NCI-H2171 (cell line): ENCODE measurements around the gene NAA80.

ENCODE experiments used
- DNase-seq: peaks from one replicate; lab custom pipeline; 2025; lab: John Stamatoyannopoulos, UW

Gene NAA80

DNA sequence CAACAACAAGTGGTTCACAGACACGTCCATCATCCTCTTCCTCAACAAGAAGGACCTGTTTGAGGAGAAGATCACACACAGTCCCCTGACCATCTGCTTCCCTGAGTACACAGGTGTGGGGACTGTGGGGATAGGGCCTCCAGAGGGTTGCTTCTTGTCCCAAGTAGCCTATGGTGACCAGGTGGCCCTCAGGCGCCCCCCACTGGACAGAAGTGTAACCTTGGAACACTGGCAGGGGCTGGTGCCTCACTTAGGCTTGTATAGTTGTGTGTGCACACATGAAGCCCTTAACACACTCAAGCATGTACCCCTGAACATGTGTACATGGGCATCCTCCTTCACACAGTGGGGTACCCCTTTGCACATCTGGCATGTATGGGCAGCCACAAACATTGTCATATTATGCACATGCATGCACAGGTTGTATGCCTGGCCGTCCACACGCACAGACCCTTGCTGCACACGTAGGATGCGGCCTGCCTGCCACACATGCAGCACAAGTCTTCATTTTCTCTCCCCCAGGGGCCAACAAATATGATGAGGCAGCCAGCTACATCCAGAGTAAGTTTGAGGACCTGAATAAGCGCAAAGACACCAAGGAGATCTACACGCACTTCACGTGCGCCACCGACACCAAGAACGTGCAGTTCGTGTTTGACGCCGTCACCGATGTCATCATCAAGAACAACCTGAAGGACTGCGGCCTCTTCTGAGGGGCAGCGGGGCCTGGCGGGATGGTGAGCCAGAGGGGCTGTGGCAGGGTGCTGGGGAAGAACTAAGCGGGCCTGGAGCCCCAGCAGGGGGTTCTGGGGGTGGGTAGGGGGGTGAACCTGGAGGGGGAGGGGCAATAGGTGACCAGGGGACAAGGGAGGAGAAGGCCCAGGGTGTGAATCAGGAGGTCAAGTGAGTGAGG, 42.0 kb downstream of the NAA80 start:
- no peak for DNase-seq

DNA sequence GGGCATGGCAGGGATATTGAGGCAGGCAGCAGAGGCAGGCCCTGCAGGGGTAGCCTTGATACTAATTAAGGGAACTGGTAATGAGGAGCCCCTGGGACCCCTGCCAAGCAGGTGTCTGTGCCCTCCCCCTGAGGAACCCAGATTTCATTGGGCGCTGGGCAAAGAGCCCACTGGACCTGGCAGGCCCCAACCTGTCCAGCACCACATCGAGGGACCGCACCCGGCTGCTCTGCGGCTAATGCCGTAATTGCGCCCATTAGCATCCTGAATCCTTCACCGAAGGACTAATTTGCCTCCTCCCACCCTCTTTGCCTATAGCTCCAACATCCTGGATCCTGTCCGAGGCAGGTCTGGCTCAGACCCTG, 44.0 kb downstream of the NAA80 start:
- DNase-seq, result no peak

DNA sequence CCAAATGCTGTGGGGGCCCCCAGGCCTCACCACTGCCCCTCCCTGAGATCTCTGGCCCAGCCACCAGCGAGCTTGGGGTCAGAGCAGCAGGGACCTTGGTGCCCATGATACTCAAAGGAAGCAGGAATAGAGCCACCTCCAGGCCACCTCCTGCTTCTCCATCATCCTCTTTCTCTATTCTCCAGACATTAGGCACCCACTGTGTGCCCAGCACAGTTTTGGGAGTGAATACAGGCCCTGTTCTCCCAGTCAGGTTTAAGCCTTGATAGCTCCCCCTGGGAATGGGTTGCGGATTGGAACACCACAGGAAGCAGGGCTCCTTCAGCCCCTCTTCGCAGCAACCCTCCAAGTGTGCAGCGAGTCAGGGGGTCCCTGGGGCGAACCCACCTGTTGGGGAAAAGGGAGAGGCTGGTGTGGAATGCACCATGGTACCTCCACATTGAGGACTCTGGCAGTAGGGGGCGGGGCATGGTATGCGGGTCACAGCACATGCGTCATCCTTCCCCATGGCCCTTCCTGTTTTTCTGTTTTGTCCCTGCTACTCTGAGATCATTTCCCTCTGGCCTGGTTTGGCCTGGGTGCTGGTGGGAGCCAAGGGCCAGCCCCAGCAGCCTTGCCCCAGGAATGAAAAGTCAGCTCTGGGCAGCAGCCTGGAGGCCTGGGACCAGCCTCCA, 44.5 kb downstream of the NAA80 start:
- no peak for DNase-seq

DNA sequence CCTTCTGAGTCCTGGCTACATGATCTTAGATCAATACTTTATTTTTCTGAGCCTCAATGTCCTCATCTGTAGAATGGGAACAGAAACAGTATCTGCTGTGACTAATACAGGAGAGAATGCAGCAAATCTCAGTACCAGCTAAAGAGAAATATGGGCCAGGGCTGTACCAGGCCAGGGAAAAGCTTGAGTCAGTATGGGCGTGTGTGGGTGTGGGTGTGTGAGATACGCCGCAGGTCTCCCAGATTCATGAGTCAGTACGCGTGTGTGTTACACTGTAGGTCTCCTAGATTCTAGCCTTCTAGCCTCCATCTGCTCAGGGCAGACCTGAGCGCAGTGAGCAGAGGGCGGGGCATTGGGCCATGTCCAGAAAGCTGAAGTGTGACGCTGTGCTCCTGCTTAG, 48.0 kb downstream of the NAA80 start:
- DNase-seq, result no peak

DNA sequence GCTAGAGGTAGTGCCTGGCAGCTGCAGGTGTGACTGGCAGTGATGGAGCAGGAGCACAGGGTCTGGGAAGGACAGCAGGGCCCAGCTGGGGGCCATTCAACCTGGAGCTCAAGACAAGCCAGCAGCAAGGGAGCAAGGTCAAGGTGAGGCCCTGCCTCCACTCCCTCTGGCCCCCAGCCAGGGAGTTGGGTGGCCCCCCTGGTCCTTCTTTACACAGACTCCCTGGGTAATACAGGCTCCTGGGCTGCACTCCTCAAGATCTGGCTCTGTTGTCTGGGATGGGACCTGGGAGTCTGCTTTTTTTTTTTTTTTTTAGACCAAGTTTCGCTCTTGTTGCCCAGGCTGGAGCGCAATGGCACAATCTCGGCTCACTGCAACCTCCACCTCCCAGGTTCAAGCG, 48.7 kb downstream of the NAA80 start:
- DNase-seq, result no peak

DNA sequence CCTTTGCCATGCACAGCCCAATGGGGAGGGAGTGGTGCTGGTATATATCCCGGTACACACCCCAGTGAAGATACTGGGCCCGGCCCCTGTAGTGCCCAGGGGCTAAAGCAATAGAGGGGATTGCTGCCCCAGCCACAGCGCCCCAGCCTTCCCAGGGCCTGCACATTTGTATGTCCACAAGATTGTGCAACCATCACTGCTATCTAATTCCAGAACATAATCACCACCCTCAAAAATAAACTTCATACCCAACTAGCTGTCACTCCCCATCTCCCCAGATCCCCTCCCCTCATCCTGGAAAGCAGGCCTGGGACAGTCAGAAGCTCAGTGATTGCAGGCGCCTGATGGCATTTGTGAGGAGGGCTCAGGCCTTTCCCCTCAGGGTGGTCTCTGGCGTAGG, 49.7 kb downstream of the NAA80 start:
- DNase-seq, result no peak

DNA sequence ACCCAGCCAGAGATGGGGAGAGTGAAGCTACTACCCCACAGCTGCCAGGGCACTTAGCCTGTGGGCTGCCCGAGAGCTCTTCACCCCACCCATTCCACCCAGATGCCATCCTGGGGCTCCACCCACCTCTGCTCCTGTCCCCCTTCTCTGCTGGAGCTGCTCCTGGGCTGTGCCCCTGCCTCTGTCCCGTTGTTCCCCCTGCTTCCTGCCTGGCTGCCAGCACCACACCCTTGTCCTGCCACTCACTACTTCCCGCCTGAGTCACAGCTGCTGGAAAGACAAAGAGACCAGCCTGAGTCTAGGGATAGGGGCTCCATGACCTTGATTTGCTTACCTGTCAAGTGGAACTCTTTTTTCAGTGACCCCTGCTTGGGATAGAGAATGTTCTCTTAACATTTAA, 50.8 kb downstream of the NAA80 start:
- no peak for DNase-seq

DNA sequence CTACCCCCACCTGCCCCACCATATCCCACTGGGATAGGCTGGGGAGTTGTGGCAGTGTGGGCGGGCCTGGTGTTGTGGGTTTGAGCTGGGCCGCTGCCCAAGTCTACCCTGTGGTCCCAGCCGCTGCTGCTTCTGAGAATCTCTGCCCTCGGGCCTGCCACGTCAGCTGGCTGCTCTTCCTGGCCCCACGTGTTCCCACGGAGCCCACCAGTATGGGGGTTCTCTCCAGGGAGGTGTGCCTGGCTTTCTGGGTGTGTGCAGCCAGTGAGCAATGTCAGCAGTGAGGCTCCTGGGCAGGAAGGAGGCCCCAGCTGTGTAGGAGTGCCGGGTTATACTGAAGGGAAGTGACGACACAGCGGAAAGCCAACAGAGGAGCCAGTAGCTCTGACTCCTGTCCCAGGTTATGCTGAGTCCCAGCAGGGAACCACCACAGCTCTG, 52.7 kb downstream of the NAA80 start:
- no peak for DNase-seq
